Stimulated activated CD8-positive, alpha-beta memory T cell treated with anti-CD3 and anti-CD28 coated beads, Interleukin-4, amount 100 ng/mL, for 24 hours (primary cell): ENCODE results near the gene TUFT1.
"Not testable (repeated sequence)": the region's sequence is repeated elsewhere in the genome, so short reads cannot be mapped to it uniquely, and the experiment has no call there.

Experiments used
- DNase-seq: peaks from one replicate; pipeline ENCODE4 v3.0.0-alpha.2; 2020; ENCODE audit warnings: low read depth

The TUFT1 gene

DNA sequence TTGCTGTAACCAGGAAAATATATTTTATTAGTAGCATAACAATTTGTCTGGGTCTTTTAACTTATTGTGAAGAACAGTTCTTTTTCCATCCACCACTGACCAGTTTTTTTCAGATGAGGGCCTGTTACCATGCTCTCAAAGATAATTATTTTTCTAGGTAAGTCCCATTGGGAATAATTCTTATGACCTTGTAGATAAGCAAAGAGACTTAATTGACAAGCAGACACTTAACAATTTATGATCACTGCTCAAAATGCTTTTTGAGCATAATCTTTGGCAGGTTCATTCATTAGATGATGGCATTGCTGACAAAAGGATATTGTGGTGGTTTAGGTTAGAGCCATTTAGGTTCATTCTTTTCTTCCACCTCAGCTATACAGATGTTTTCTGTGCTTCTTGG lies 78.4 kb downstream of the TUFT1 start:
- DNase-seq, result no peak

DNA sequence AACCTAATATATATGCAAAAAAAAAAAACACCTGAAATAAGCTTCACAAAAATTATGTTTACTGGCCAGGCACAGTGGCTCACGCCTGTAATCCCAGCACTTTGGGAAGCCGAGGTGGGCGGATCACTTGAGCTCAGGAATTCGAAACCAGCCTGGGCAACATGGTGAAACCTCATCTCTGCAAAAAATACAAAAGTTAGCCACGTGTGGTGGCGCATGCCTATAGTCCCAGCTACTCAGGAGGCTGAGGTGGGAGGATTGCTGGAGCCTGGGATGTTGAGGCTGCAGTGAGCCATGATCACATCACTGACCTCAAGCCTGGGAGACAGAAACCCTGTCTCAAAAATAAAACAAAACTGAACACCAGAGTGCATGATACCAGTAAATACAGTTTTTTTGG lies 78.9 kb downstream of the TUFT1 start:
- not testable (repeated sequence) for DNase-seq

DNA sequence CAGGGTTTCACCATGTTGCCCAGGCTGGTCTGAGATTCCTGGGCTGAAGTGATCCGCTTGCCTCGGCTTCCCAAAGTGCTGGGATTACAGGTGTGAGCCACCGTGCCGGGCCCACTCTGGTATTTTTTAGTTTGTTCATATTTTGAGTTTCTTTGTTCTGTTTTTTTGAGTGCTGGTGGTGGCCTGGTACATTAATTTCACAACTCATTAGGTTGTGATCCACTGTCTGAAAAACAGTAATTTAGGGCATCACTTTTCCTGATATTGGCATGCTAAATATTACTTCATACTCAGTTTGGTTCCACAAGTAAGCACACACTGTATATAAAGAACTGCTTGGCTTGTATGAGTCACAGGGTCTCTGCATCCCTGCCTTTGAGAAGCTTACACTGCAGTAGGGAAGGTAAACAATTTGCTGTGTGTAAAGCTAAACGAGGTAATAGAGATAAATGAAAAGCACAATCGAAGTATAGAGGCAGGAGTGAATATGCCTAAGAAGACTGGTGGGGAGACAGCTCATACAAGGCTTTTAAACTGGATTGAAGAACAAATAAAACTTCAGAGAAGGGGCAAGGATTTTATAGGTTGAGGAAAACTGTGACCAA lies 79.5 kb downstream of the TUFT1 start:
- DNase-seq, result no peak

- DNase-seq, result no peak
Measured at GRCh38 chr1:151620286-151620685, 80.2 kb downstream of the TUFT1 start.

GRCh38 chr1:151621351-151621750 lies 81.2 kb downstream of the TUFT1 start:
- no peak for DNase-seq

DNA sequence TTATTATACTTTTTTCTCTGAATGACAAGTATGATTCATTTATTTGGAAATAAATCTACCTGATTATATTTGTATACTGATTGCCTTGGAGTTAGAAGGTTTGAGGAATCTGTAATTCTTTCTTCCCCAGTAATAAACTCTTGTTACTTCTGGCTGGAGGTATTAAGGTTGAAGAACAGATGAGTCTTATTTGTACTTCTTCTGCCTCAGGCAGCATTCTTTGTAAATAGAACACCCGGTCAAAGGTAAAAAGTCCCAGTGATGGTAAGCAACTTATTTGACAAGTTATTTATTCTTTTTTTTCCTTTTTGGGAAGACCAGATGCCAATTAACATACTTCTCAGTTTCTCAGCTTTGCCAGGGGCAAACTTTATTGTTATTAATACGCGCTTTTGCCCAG lies 84.7 kb downstream of the TUFT1 start:
- DNase-seq, result no peak

DNA sequence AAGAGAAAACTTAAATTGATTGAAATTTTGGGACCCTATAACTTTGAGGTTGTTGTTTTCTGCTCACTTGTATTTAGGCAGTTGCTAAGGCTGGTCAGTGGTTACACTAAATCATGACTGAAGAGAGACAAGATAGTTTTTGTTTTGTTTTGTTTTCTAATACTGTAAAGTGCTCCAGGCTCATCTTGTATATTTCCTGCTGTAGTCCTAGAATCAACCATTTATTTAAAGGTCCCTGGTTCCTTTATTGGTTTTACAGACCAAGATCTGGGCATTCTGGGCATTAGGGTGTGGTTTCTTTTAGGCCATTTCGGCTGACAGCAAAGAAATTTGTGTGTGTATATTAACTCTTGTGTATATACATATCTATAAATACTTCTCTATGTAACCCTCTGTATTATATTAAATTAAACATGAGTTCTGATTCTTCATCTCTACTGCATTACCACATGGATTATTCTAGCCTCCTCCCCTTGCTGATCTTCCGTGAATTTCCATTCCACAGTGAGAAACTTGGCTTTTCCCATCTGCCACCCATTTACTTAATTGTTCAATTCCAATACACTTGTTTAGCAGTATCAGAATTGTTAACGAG lies 86.7 kb downstream of the TUFT1 start:
- no peak for DNase-seq

- DNase-seq, result no peak
Measured at GRCh38 chr1:151629278-151629677, 89.2 kb downstream of the TUFT1 start.
